ENCODE data around the gene SEMG1.

The SEMG1 gene

DNA sequence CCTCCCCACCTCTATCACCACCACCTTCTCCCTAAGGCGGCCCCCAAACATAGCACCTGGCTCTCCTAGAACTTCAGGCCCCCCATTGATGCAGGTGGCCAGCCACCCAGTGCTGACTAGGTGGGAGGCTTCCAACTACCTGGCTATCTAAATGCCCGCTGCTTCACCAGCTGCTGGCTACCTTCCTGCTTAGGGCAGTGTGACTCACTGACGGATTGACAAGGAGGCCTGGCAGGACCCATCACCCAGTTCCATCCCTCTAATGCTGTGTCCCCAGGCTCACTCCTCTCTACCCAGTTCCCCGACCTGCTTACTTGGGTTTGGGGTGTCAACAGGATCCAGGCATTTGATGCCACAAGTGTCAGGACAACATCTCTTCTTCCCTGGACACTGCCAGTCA, 46.4 kb downstream of the SEMG1 start:
- CTCF ChIA-PET: no interaction called here
- DNase-seq (ENCODE audit: extremely low spot score): no peak
- POLR2A ChIA-PET: no interaction called here
- no peak for TF ChIP-seq NFRKB (IDR thresholded peaks at IDR 0.05)
- no peak for TF ChIP-seq FOXA1 (IDR thresholded peaks at IDR 0.05)
- no peak for TF ChIP-seq ELF4 (IDR thresholded peaks at IDR 0.05)
- TF ChIP-seq PKNOX1 (IDR thresholded peaks at IDR 0.05): no peak
- TF ChIP-seq FOXM1 (IDR thresholded peaks at IDR 0.05; ENCODE audit: borderline replicate concordance): no peak
- TF ChIP-seq LEF1 (IDR thresholded peaks at IDR 0.05; ENCODE audit: borderline replicate concordance): no peak
- no peak for TF ChIP-seq HDGF (IDR thresholded peaks at IDR 0.05; ENCODE audit: borderline replicate concordance)
- TF ChIP-seq SUZ12 (IDR thresholded peaks at IDR 0.05): no peak
- no peak for TF ChIP-seq L3MBTL2 (conservative IDR thresholded peaks at IDR 0.05)
- TF ChIP-seq TARDBP (IDR thresholded peaks at IDR 0.05): no peak
- TF ChIP-seq ARNT (IDR thresholded peaks at IDR 0.05): no peak
- no peak for TF ChIP-seq BHLHE40 (IDR thresholded peaks at IDR 0.05; ENCODE audit: borderline replicate concordance)
- no peak for TF ChIP-seq ZNF384 (IDR thresholded peaks at IDR 0.05)
- TF ChIP-seq SP1 (IDR thresholded peaks at IDR 0.05): no peak
- no peak for TF ChIP-seq FOXK2 (IDR thresholded peaks at IDR 0.05)
- no peak for TF ChIP-seq CTBP1 (IDR thresholded peaks at IDR 0.05; ENCODE audit: borderline replicate concordance)

GRCh38 chr20:45254383-45255262, 47.8 kb downstream of the SEMG1 start, which contains the start of gene SLPI:
TSS of gene SLPI (minus strand) at chr20:45254564. CDS start at chr20:45254543, 21 bp downstream.
- TF ChIP-seq ZNF384 (IDR thresholded peaks at IDR 0.05) (no peak), ELF4 (IDR thresholded peaks at IDR 0.05) (no peak), SUZ12 (IDR thresholded peaks at IDR 0.05) (no peak)
- CTCF ChIA-PET: no interaction called here
- DNase-seq (ENCODE audit: extremely low spot score): no peak
- POLR2A ChIA-PET: no interaction called here

GRCh38 chr20:45257161-45257560, 50.3 kb downstream of the SEMG1 start:
- TF ChIP-seq SP1 (IDR thresholded peaks at IDR 0.05): no peak
- no peak for TF ChIP-seq FOXK2 (IDR thresholded peaks at IDR 0.05)
- no peak for TF ChIP-seq BHLHE40 (IDR thresholded peaks at IDR 0.05; ENCODE audit: borderline replicate concordance)
- TF ChIP-seq L3MBTL2 (conservative IDR thresholded peaks at IDR 0.05): no peak
- no peak for TF ChIP-seq CTBP1 (IDR thresholded peaks at IDR 0.05; ENCODE audit: borderline replicate concordance)
- TF ChIP-seq ARNT (IDR thresholded peaks at IDR 0.05): no peak
- TF ChIP-seq SUZ12 (IDR thresholded peaks at IDR 0.05): no peak
- no peak for TF ChIP-seq ELF4 (IDR thresholded peaks at IDR 0.05)
- TF ChIP-seq NFRKB (IDR thresholded peaks at IDR 0.05): no peak
- TF ChIP-seq LEF1 (IDR thresholded peaks at IDR 0.05; ENCODE audit: borderline replicate concordance): no peak
- TF ChIP-seq ZNF384 (IDR thresholded peaks at IDR 0.05): no peak
- TF ChIP-seq FOXA1 (IDR thresholded peaks at IDR 0.05): no peak
- no peak for TF ChIP-seq FOXM1 (IDR thresholded peaks at IDR 0.05; ENCODE audit: borderline replicate concordance)
- TF ChIP-seq TARDBP (IDR thresholded peaks at IDR 0.05): no peak
- TF ChIP-seq HDGF (IDR thresholded peaks at IDR 0.05; ENCODE audit: borderline replicate concordance): no peak
- no peak for TF ChIP-seq PKNOX1 (IDR thresholded peaks at IDR 0.05)
- no peak for DNase-seq (ENCODE audit: extremely low spot score)
- ChIA-PET CTCF (no interaction called here), POLR2A (no interaction called here)

DNA sequence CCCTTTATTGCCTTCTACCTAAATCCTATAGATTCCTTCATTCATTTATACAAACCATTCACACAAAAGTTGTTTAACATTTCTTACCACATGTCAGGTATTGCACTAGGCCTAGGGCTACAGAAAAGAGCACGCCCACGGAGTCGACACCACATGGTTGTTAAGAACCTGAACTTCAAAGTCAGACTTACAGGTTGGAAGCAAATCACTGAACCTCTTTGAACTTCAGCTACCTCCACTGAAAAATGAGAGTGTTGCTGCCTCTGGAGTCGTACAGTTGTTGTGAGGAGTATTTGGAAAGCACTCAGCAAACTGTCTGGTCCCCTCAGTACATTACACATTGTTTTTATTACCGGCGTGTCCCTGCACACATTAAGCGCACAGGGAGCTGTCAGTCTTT, 50.9 kb downstream of the SEMG1 start:
- no peak for TF ChIP-seq FOXK2 (IDR thresholded peaks at IDR 0.05)
- TF ChIP-seq HDGF (IDR thresholded peaks at IDR 0.05; ENCODE audit: borderline replicate concordance): no peak
- TF ChIP-seq L3MBTL2 (conservative IDR thresholded peaks at IDR 0.05): no peak
- no peak for TF ChIP-seq SP1 (IDR thresholded peaks at IDR 0.05)
- TF ChIP-seq FOXA1 (IDR thresholded peaks at IDR 0.05): no peak
- TF ChIP-seq NFRKB (IDR thresholded peaks at IDR 0.05): no peak
- no peak for TF ChIP-seq ARNT (IDR thresholded peaks at IDR 0.05)
- no peak for TF ChIP-seq TARDBP (IDR thresholded peaks at IDR 0.05)
- TF ChIP-seq ZNF384 (IDR thresholded peaks at IDR 0.05): no peak
- no peak for TF ChIP-seq CTBP1 (IDR thresholded peaks at IDR 0.05; ENCODE audit: borderline replicate concordance)
- no peak for TF ChIP-seq BHLHE40 (IDR thresholded peaks at IDR 0.05; ENCODE audit: borderline replicate concordance)
- TF ChIP-seq PKNOX1 (IDR thresholded peaks at IDR 0.05): no peak
- TF ChIP-seq ELF4 (IDR thresholded peaks at IDR 0.05): no peak
- DNase-seq (ENCODE audit: extremely low spot score): no peak
- ChIA-PET POLR2A (no interaction called here), CTCF (no interaction called here)

DNA sequence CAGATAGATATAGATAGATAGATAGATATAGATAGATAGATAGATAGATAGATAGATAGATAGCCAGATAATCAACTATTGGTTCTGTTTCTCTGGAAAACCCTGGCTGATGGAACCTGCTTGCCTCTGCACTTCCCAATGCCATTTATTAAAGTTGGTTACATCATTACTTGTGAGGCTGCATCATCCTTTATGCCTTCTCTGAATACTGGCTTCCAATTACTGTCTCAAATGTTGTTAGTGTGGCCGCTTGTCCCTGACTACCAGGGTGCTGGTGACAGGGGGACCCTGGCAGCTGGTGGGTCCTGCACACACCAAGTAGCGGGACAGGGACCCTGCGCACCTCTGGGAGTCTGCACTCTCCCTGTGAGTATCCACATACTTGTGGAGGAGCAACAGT, 51.4 kb downstream of the SEMG1 start:
- POLR2A ChIA-PET: no interaction called here

More for the DNA sequence above, 51.4 kb downstream of the SEMG1 start:
- DNase-seq (ENCODE audit: extremely low spot score): no peak
- CTCF ChIA-PET: interaction anchor here (0.6 kb wide), 1 partner anchor 918 kb away, joined by 3 read pairs; no protein-coding TSS in a partner anchor
- no peak for TF ChIP-seq TARDBP (IDR thresholded peaks at IDR 0.05)
- no peak for TF ChIP-seq FOXA1 (IDR thresholded peaks at IDR 0.05)
- no peak for TF ChIP-seq LEF1 (IDR thresholded peaks at IDR 0.05; ENCODE audit: borderline replicate concordance)
- TF ChIP-seq CTBP1 (IDR thresholded peaks at IDR 0.05; ENCODE audit: borderline replicate concordance): no peak
- TF ChIP-seq ELF4 (IDR thresholded peaks at IDR 0.05): no peak
- no peak for TF ChIP-seq L3MBTL2 (conservative IDR thresholded peaks at IDR 0.05)
- no peak for TF ChIP-seq ARNT (IDR thresholded peaks at IDR 0.05)
- no peak for TF ChIP-seq SP1 (IDR thresholded peaks at IDR 0.05)
- no peak for TF ChIP-seq FOXK2 (IDR thresholded peaks at IDR 0.05)
- no peak for TF ChIP-seq SUZ12 (IDR thresholded peaks at IDR 0.05)
- no peak for TF ChIP-seq PKNOX1 (IDR thresholded peaks at IDR 0.05)
- no peak for TF ChIP-seq HDGF (IDR thresholded peaks at IDR 0.05; ENCODE audit: borderline replicate concordance)
- no peak for TF ChIP-seq NFRKB (IDR thresholded peaks at IDR 0.05)
- no peak for TF ChIP-seq BHLHE40 (IDR thresholded peaks at IDR 0.05; ENCODE audit: borderline replicate concordance)
- TF ChIP-seq ZNF384 (IDR thresholded peaks at IDR 0.05): no peak
- no peak for TF ChIP-seq FOXM1 (IDR thresholded peaks at IDR 0.05; ENCODE audit: borderline replicate concordance)

Data from HEK293T (cell line).